IPS-20b (cell line): ENCODE results near the gene TRAPPC3.

Experiments used
- H3K27ac ChIP-seq: one replicate; pipeline ENCODE4 v1.5.1; 2013; ENCODE audit warnings: low read length
- H3K27me3 ChIP-seq: 2 replicates; pipeline ENCODE4 v1.6.1; 2013; ENCODE audit warnings: mild to moderate bottlenecking, low read length, inconsistent platforms; ENCODE audit not compliant: insufficient read depth
- H3K36me3 ChIP-seq: 2 replicates; pipeline ENCODE4 v1.6.1; 2013; ENCODE audit warnings: low read depth, mild to moderate bottlenecking, inconsistent platforms, low read length, moderate library complexity; ENCODE audit not compliant: insufficient read depth
- H3K4me1 ChIP-seq: 2 replicates; pipeline ENCODE4 v1.6.1; 2013; ENCODE audit warnings: mild to moderate bottlenecking, control low read depth, inconsistent platforms, low read length, moderate library complexity; ENCODE audit not compliant: insufficient read depth
- H3K4me3 ChIP-seq: 2 replicates; pipeline ENCODE4 v1.5.1; 2013; ENCODE audit warnings: mild to moderate bottlenecking, low read length, inconsistent platforms
- H3K9ac ChIP-seq: 2 replicates; pipeline ENCODE4 v1.6.1; 2013; ENCODE audit warnings: low read depth, mild to moderate bottlenecking, inconsistent platforms, low read length, moderate library complexity
- H3K9me3 ChIP-seq: 2 replicates; pipeline ENCODE4 v1.6.1; 2013; ENCODE audit warnings: mild to moderate bottlenecking, low read depth, low read length, inconsistent platforms; ENCODE audit not compliant: insufficient read depth

Gene TRAPPC3

GRCh38 chr1:36156329-36157114, 7.2 kb upstream of the TRAPPC3 start:
- peaks cover 38% of the 10 kb centered on the region for H3K27me3 ChIP-seq
- peak overlapping the region; percentile 92 for H3K4me3 ChIP-seq
- no peak overlapping the region for H3K27ac ChIP-seq
- peak overlapping the region; percentile 81; the same call in 1 of the 2 replicates for H3K9ac ChIP-seq
- no peaks in the 10 kb centered on the region for H3K9me3 ChIP-seq
- no peaks in the 10 kb centered on the region; the same call in 1 of the 2 replicates for H3K36me3 ChIP-seq
- peaks cover 24% of the 10 kb centered on the region for H3K4me1 ChIP-seq

DNA sequence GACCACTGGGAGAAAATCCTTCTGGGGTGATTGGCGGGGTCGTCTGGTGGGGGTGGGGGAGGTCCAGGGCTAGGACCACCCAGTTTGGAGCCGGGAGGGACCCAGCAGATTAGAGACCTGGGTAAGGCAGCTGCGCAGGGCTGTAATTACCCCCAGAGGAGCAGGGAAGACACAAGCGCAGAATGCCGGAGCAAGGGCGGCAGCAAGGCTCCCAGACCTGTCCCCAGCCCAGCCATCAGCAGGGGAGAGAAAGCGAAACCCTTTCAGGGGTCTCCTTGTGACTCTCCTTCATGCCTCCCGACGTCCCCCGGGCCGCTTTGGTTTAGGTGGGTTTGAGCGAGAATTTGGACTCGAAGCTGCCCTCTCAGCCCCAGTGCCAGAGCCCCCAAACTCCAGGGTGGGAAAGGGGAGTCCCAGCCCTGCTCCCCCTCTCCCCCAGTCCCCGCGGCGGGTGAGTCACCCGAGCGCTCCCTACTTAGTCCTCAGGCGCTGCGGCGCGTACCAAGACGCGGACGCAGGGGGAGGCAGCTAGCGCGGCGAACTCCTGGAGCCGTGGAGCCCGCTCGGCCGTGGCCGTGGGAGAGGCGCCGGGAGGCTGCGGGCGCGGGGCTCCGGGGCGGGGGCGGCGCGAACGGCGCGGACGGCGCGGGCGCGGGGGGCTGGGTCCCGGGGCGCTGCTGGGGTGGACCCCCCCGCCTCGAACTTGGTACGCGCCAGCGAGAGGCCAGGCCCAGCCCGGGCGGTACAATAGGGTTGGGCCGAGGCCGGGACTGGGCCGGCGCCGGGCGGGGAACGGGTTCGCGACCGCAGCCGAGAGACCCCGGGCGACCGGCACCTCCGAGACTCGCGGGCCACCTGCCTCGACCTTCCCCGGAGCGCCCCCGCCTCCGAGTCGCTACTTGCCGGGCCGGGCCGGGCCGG, 6.4 kb upstream of the TRAPPC3 start, which contains the start of gene MAP7D1:
Gene MAP7D1 (plus strand): TSS at position 753 of the 921 bp plus-strand sequence. CDS start 258 bp downstream, outside the sequence.
- H3K4me1 ChIP-seq = peaks cover 22% of the 10 kb centered on the region

DNA sequence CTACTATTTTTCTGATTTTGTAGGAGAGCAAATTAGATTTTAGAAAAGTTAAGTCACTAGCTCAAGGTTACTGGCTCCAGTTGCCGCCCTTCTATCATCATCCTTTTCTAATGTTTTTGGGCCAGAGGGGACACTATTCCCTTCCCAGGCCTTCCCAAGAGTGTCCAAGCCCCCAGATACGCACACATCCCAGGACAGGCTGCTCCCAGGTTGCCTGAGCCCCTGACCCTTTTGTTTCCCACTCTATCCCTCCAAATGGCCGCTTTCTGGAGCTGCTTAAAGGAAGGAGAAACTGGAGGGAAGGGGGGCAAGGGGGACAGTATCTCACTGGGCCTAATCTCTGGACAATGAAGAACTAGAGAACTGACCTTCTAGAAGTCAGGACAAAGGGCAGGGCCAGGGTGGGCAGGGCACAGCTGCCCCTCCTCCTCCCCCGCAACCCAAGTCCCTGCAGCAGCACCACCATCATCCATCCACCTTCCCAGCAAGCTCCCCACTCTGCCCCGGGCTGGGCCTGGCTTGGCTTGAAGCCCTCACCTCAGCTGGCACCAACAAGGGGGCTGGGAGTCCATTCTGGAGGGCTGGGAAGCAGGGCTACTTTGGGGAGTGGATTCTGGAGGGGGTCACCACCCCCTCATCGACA, 5.6 kb upstream of the TRAPPC3 start:
- Histone ChIP-seq H3K9me3 (no peaks in the 10 kb centered on the region), H3K27ac (no peak overlapping the region), H3K4me3 (peak overlapping the region; percentile 91), H3K36me3 (no peaks in the 10 kb centered on the region), H3K9ac (peak overlapping the region; percentile 86; the same call in 1 of the 2 replicates), H3K27me3 (peaks cover 40% of the 10 kb centered on the region), H3K4me1 (peaks cover 27% of the 10 kb centered on the region)

More for the DNA sequence above, 6.4 kb upstream of the TRAPPC3 start, which contains the start of gene MAP7D1:
- Histone ChIP-seq H3K27me3 (peaks cover 40% of the 10 kb centered on the region), H3K36me3 (no peaks in the 10 kb centered on the region; the same call in 1 of the 2 replicates), H3K9me3 (no peaks in the 10 kb centered on the region), H3K27ac (peak within 1 kb of the TSS; percentile 48), H3K4me3 (peak within 1 kb of the TSS; percentile 92), H3K9ac (peak within 1 kb of the TSS; percentile 86)

GRCh38 chr1:36154335-36154734, 5.0 kb upstream of the TRAPPC3 start:
- H3K4me1 ChIP-seq = peaks cover 29% of the 10 kb centered on the region
- H3K27me3 ChIP-seq = peaks cover 40% of the 10 kb centered on the region
- H3K9me3 ChIP-seq = no peaks in the 10 kb centered on the region
- H3K4me3 ChIP-seq = no peak overlapping the region
- H3K9ac ChIP-seq = no peak overlapping the region
- no peaks in the 10 kb centered on the region for H3K36me3 ChIP-seq
- H3K27ac ChIP-seq = no peak overlapping the region

DNA sequence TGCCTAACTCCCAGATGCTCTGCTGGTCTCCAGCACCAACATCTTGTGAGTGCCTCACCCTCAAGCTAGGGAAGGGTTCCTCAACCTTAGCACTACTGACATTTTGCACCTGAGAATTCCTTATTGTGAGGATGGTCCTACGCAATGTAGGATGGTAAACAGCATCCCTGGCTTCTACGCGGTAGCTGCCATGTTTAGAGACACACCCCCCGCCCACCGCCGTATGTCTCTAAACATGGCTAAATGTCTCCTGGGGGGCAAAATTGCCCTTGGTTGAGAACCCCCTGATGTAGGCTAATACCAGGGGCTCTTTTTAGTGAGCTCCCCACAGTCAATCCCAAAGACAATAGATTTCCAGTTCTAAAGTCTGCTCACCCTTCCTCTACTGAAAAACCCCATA, 4.2 kb upstream of the TRAPPC3 start:
- Histone ChIP-seq H3K4me3 (no peak overlapping the region), H3K9me3 (no peaks in the 10 kb centered on the region), H3K36me3 (no peaks in the 10 kb centered on the region), H3K27me3 (peaks cover 40% of the 10 kb centered on the region), H3K27ac (no peak overlapping the region), H3K4me1 (peaks cover 29% of the 10 kb centered on the region), H3K9ac (no peak overlapping the region)

GRCh38 chr1:36151845-36152203, 2.5 kb upstream of the TRAPPC3 start:
- Histone ChIP-seq H3K36me3 (no peaks in the 10 kb centered on the region), H3K4me1 (peaks cover 19% of the 10 kb centered on the region), H3K9ac (no peak overlapping the region), H3K4me3 (no peak overlapping the region), H3K27ac (no peak overlapping the region), H3K27me3 (peaks cover 40% of the 10 kb centered on the region), H3K9me3 (no peaks in the 10 kb centered on the region)

GRCh38 chr1:36151134-36151844, 2.0 kb upstream of the TRAPPC3 start:
- no peak overlapping the region for H3K9ac ChIP-seq
- peaks cover 40% of the 10 kb centered on the region for H3K27me3 ChIP-seq
- H3K4me1 ChIP-seq = peaks cover 19% of the 10 kb centered on the region
- H3K9me3 ChIP-seq = no peaks in the 10 kb centered on the region
- H3K27ac ChIP-seq = no peak overlapping the region
- H3K36me3 ChIP-seq = no peaks in the 10 kb centered on the region
- H3K4me3 ChIP-seq = no peak overlapping the region

DNA sequence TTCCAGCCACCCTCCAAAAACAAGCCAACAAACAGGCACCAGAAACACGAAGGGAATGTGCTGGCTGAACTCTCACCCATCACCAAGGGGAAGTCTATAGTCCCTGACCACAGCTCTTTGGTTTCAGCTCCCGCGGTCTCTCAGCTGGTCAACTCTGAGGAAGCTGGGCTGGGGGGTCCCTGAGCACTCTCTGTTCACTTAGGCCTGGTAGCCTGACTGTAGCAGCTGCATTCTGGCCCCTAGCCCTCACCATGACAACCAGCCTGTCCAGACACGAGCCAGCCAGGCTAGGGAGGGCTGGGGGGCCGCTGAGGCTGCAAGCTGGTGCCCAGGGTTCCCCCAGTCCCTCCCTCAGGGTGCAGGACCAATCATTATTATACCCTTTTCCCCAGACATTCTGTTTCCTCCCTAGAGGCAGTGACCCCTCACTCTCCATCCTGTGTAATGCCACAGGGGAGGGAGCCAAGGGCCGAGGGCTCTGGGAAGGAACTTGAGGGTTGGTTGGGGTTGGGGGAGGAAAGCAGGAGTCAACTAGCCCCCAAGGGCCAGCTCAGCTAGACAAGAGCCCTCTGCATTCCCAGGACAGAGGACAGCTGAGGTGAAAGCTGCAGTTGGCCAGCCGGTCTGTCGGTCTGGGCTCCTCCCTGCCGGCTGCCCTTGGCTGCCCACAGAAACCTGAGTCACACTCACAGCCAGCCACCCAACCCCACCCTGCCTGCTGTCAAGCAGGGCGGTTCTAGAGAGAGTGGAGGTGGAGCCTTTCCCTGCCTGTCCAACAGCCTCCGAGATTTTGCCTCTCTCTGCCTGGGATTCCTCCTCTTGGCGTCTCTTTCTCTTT, 1.2 kb upstream of the TRAPPC3 start:
- peak overlapping the region; percentile 75 for H3K27ac ChIP-seq
- H3K9me3 ChIP-seq = no peaks in the 10 kb centered on the region
- H3K4me1 ChIP-seq = peaks cover 19% of the 10 kb centered on the region
- H3K27me3 ChIP-seq = peaks cover 40% of the 10 kb centered on the region
- H3K4me3 ChIP-seq = peak overlapping the region; percentile 63; the same call in 1 of the 2 replicates
- peak overlapping the region; percentile 58; the same call in 1 of the 2 replicates for H3K9ac ChIP-seq
- H3K36me3 ChIP-seq = no peaks in the 10 kb centered on the region

DNA sequence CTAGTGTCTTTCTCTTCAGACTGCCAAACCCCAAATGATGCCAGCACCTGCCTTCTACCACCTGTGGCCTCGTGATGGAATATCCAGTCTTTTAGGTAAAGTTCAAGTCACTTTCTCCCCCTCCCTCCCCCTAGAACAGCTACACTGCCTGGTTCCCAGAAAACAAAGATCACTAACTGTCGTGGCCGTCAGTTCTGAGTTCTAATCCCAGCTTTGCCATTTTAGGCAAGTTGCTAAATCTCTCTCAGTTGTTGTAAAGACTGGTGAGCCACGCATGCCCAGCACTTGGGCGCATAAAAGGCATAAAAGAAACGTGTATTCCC, 648 bp upstream of the TRAPPC3 start:
- H3K27me3 ChIP-seq = peaks cover 34% of the 10 kb centered on the region
- H3K27ac ChIP-seq = peak overlapping the region; percentile 75
- peak overlapping the region; percentile 58; the same call in 1 of the 2 replicates for H3K9ac ChIP-seq
- no peaks in the 10 kb centered on the region for H3K36me3 ChIP-seq
- H3K4me1 ChIP-seq = peaks cover 15% of the 10 kb centered on the region
- H3K9me3 ChIP-seq = no peaks in the 10 kb centered on the region
- peak overlapping the region; percentile 63 for H3K4me3 ChIP-seq

GRCh38 chr1:36148821-36149236, 457 bp downstream of the TRAPPC3 start:
- H3K4me1 ChIP-seq = peaks cover 14% of the 10 kb centered on the region
- peak overlapping the region; percentile 85 for H3K27ac ChIP-seq

More at GRCh38 chr1:36148821-36149236, 457 bp downstream of the TRAPPC3 start:
- Histone ChIP-seq H3K27me3 (peaks cover 23% of the 10 kb centered on the region), H3K9me3 (no peaks in the 10 kb centered on the region), H3K4me3 (peak overlapping the region; percentile 96), H3K9ac (peak overlapping the region; percentile 94), H3K36me3 (no peaks in the 10 kb centered on the region)
